Cardiac muscle cell (in vitro differentiated cells and primary cell): Measurements from ENCODE around the gene ARFRP1. TPM values are rescaled to one million over a fixed set of nuclear protein-coding genes. Genes with fewer than 3 reads are reported as not detected.

Experiments used
- DNase-seq, 2 donors: peaks; one replicate each; pipeline versions ENCODE4 v3.0.0 to v3.0.0-alpha.2; 2010 to 2017; ENCODE audit warnings: low read depth in 1 of 2, low spot score in 1 of 2
- H3K27ac ChIP-seq: fragments of 200-600 bp; sonication (generic); 2 replicates; pipeline ENCODE4 v1.5.1; 2016
- H3K27me3 ChIP-seq: fragments of 200-600 bp; sonication (generic); 2 replicates; pipeline ENCODE4 v1.6.0; 2016; ENCODE audit warnings: control low read depth
- H3K36me3 ChIP-seq: fragments of 200-600 bp; sonication (generic); 2 replicates; pipeline ENCODE4 v1.5.1; 2016; ENCODE audit warnings: control low read depth
- H3K4me1 ChIP-seq: fragments of 200-600 bp; sonication (generic); 2 replicates; pipeline ENCODE4 v1.8.1; 2017; ENCODE audit warnings: low read depth, mild to moderate bottlenecking, mixed run types
- H3K4me3 ChIP-seq: fragments of 200-600 bp; sonication (generic); 2 replicates; pipeline ENCODE4 v1.5.1; 2016; ENCODE audit warnings: mild to moderate bottlenecking
- H3K9me3 ChIP-seq: fragments of 200-600 bp; sonication (generic); 2 replicates; pipeline ENCODE4 v1.5.1; 2017; ENCODE audit warnings: low read depth, mild to moderate bottlenecking, control low read depth
- CTCF ChIP-seq: IDR thresholded peaks from 2 replicates; pipeline ENCODE4 v1.5.1; 2012; ENCODE audit warnings: low read depth, mild to moderate bottlenecking, low read length
- polyA plus RNA-seq: library from polyadenylated mRNA; unstranded; fragments of >200 nt; fragmentation: Nextera tagmentation; extraction: Ambion mirVana; gene quantifications from 2 replicates; pipeline ENCODE4 v1.2.1, GENCODE V29; 2016
- total RNA-seq: library from RNA; depleted of rRNA; stranded (reverse); fragments of >200 nt; gene quantifications from 2 replicates; pipeline ENCODE4 v1.2.3, GENCODE V29; 2016

The ARFRP1 gene
- total and polyA plus RNA-seq, 2 experiments from 2014 or later, result 61.3 to 85.1 TPM

- H3K27ac ChIP-seq, result peak overlapping the region; percentile 68
- no peak for TF ChIP-seq CTCF
- H3K4me3 ChIP-seq, result no peak overlapping the region
- H3K36me3 ChIP-seq, result peaks cover 26% of the 10 kb centered on the region
- DNase-seq, result no peak
- H3K27me3 ChIP-seq, result no peaks in the 10 kb centered on the region
- no peaks in the 10 kb centered on the region for H3K9me3 ChIP-seq
- H3K4me1 ChIP-seq, result peaks cover 6% of the 10 kb centered on the region
Measured at GRCh38 chr20:63748070-63748933, 40.5 kb upstream of the ARFRP1 start.

GRCh38 chr20:63747622-63748069, 39.9 kb upstream of the ARFRP1 start:
- H3K27ac ChIP-seq, result peak overlapping the region; percentile 68
- no peak overlapping the region for H3K4me3 ChIP-seq
- no peaks in the 10 kb centered on the region for H3K27me3 ChIP-seq
- no peak for DNase-seq
- H3K36me3 ChIP-seq, result peaks cover 33% of the 10 kb centered on the region
- H3K9me3 ChIP-seq, result no peaks in the 10 kb centered on the region
- no peak for TF ChIP-seq CTCF
- peaks cover 6% of the 10 kb centered on the region for H3K4me1 ChIP-seq

- Histone ChIP-seq H3K4me3 (no peak overlapping the region), H3K4me1 (peaks cover 6% of the 10 kb centered on the region), H3K9me3 (no peaks in the 10 kb centered on the region), H3K36me3 (peaks cover 35% of the 10 kb centered on the region), H3K27me3 (no peaks in the 10 kb centered on the region), H3K27ac (no peak overlapping the region)
- no peak for TF ChIP-seq CTCF
- no peak for DNase-seq
Measured at GRCh38 chr20:63746751-63747315, 39.1 kb upstream of the ARFRP1 start.

GRCh38 chr20:63745961-63746731, 38.4 kb upstream of the ARFRP1 start:
- Histone ChIP-seq H3K36me3 (peaks cover 35% of the 10 kb centered on the region), H3K9me3 (no peaks in the 10 kb centered on the region), H3K27me3 (no peaks in the 10 kb centered on the region), H3K4me3 (no peak overlapping the region), H3K27ac (no peak overlapping the region), H3K4me1 (peaks cover 12% of the 10 kb centered on the region)
- TF ChIP-seq CTCF, result no peak
- DNase-seq, result no peak

GRCh38 chr20:63745424-63745805, 37.6 kb upstream of the ARFRP1 start:
- peaks cover 30% of the 10 kb centered on the region for H3K36me3 ChIP-seq
- peaks cover 13% of the 10 kb centered on the region for H3K4me1 ChIP-seq
- H3K27ac ChIP-seq, result peak overlapping the region; percentile 43
- no peak for DNase-seq
- H3K9me3 ChIP-seq, result no peaks in the 10 kb centered on the region
- TF ChIP-seq CTCF, result no peak
- no peak overlapping the region for H3K4me3 ChIP-seq
- H3K27me3 ChIP-seq, result no peaks in the 10 kb centered on the region
